K562 (cell line): ENCODE data around the gene TBC1D7. TPM values are rescaled to one million over a fixed set of nuclear protein-coding genes. Genes with fewer than 3 reads are reported as not detected.
A peak's percentile ranks its signal among the peaks of the same experiment; 100 is the strongest.

ENCODE experiments used
- CBFA2T2 ChIP-seq: fragments of 450-650 bp; conservative IDR thresholded peaks from 2 replicates; pipeline ENCODE4 v1.6.1; 2017; ENCODE audit warnings: mild to moderate bottlenecking
- CBFA2T3 ChIP-seq: fragments of 450-650 bp; IDR thresholded peaks from 2 replicates; pipeline ENCODE4 v1.6.1; 2017
- ELF1 ChIP-seq: fragments of 200-800 bp; sonication (Bioruptor generic); IDR thresholded peaks from 2 replicates; pipeline ENCODE4 v1.6.1; 2016; ENCODE audit warnings: missing genetic modification characterization, missing compliant biosample characterization
- FOXA1 ChIP-seq: fragments of 450-650 bp; IDR thresholded peaks from 2 replicates; pipeline ENCODE4 v1.6.1; 2016; ENCODE audit warnings: mild to moderate bottlenecking, borderline replicate concordance
- HMG20B ChIP-seq: fragments of 250-450 bp; sonication (Bioruptor Pico); IDR thresholded peaks from 2 replicates; pipeline ENCODE4 v1.5.0; 2021; ENCODE audit warnings: mild to moderate bottlenecking
- HNRNPUL1 ChIP-seq: fragments of 200-400 bp; formaldehyde crosslinking; IDR thresholded peaks from 2 replicates; pipeline ENCODE4 v1.6.1; 2017; ENCODE audit warnings: low read length
- NFE2 ChIP-seq: IDR thresholded peaks from 2 replicates; pipeline ENCODE4 v1.6.1; 2014; ENCODE audit warnings: antibody characterized with exemption, low read depth
- NFYB ChIP-seq: IDR thresholded peaks from 2 replicates; pipeline ENCODE4 v1.6.1; 2011; ENCODE audit warnings: mild to moderate bottlenecking, moderate library complexity; ENCODE audit not compliant: insufficient read length; ENCODE audit errors: extremely low read depth
- PCBP2 ChIP-seq: fragments of 200-400 bp; formaldehyde crosslinking; IDR thresholded peaks from 2 replicates; pipeline ENCODE4 v1.6.1; 2018; ENCODE audit warnings: low read length, low read depth, mild to moderate bottlenecking, moderate library complexity; ENCODE audit not compliant: poor library complexity, severe bottlenecking
- SMARCC2 ChIP-seq: fragments of 450-650 bp; IDR thresholded peaks from 2 replicates; pipeline ENCODE4 v1.6.1; 2017; ENCODE audit warnings: antibody characterized with exemption, moderate library complexity, mild to moderate bottlenecking, low read depth
- TOE1 ChIP-seq, 2 experiments: fragments of 450-650 bp in 1 of 2; sonication (generic) in 1 of 2; formaldehyde crosslinking in 1 of 2; IDR thresholded peaks; 2 replicates each; pipeline versions ENCODE4 v1.7.1 to v1.8.0; 2016 to 2022; ENCODE audit warnings: borderline replicate concordance in 2 of 2, mild to moderate bottlenecking in 2 of 2, antibody characterized with exemption in 1 of 2, inconsistent platforms in 1 of 2, low read depth in 1 of 2, missing genetic modification reagents in 1 of 2, moderate library complexity in 1 of 2
- U2AF2 ChIP-seq: fragments of 200-400 bp; formaldehyde crosslinking; optimal IDR thresholded peaks from 2 replicates; pipeline ENCODE3; 2017; ENCODE audit warnings: low read depth, mild to moderate bottlenecking, low read length
- ZBTB7A ChIP-seq: IDR thresholded peaks from 2 replicates; pipeline ENCODE4 v1.6.1; 2011; ENCODE audit warnings: low read depth, mild to moderate bottlenecking, low read length, moderate library complexity, borderline replicate concordance; ENCODE audit not compliant: control insufficient read depth
- ZNF408 ChIP-seq: fragments of 250-450 bp; sonication (Bioruptor Pico); IDR thresholded peaks from 2 replicates; pipeline ENCODE4 v1.4.0; 2020; ENCODE audit warnings: low read depth, mild to moderate bottlenecking, moderate library complexity
- ZNF695 ChIP-seq: fragments of 450-650 bp; formaldehyde crosslinking; IDR thresholded peaks from 2 replicates; pipeline ENCODE4 v1.4.0; 2020; ENCODE audit warnings: mild to moderate bottlenecking, moderate library complexity
- ZNF778 ChIP-seq: fragments of 450-650 bp; formaldehyde crosslinking; IDR thresholded peaks from 2 replicates; pipeline ENCODE4 v1.4.0; 2020; ENCODE audit warnings: mild to moderate bottlenecking, moderate library complexity
- polyA plus RNA-seq, 8 experiments: library from polyadenylated mRNA; depleted of rRNA in 4 of 8; stranded (reverse) in 5 of 8; unstranded in 3 of 8; fragments of >200 nt; fragmentation: Nextera tagmentation in 2 of 8; fragmentation: Illumina TruSeq in 1 of 8; extraction: Ambion mirVana in 2 of 8; extraction: Trizol in 1 of 8; gene quantifications; 2 replicates each; pipeline versions ENCODE4 v1.2.1 to v1.2.3, GENCODE V29; 2011 to 2014; ENCODE audit warnings: inconsistent platforms in 1 of 8, missing spikeins in 1 of 8
- total RNA-seq, 7 experiments: library from RNA; depleted of rRNA in 6 of 7; stranded (reverse); fragments of >200 nt in 6 of 7; fragmentation: Illumina TruSeq in 2 of 7; extraction: Trizol in 2 of 7; gene quantifications; 2 replicates each; pipeline versions ENCODE4 v1.2.1 to v1.2.3, GENCODE V29; 2011 to 2021; ENCODE audit warnings: low replicate concordance in 1 of 7
- TF ChIP-seq, protein P1 (sequence below): fragments of 450-650 bp; IDR thresholded peaks from 2 replicates; pipeline ENCODE4 v1.6.1; 2016; ENCODE audit warnings: mild to moderate bottlenecking, moderate library complexity

Gene TBC1D7
- total and polyA plus RNA-seq, 9 of the 15 experiments (the other 6 are each of a cell fraction or from before 2014, with no cell fraction given): 49.4 to 107 (median 61.1) TPM

DNA sequence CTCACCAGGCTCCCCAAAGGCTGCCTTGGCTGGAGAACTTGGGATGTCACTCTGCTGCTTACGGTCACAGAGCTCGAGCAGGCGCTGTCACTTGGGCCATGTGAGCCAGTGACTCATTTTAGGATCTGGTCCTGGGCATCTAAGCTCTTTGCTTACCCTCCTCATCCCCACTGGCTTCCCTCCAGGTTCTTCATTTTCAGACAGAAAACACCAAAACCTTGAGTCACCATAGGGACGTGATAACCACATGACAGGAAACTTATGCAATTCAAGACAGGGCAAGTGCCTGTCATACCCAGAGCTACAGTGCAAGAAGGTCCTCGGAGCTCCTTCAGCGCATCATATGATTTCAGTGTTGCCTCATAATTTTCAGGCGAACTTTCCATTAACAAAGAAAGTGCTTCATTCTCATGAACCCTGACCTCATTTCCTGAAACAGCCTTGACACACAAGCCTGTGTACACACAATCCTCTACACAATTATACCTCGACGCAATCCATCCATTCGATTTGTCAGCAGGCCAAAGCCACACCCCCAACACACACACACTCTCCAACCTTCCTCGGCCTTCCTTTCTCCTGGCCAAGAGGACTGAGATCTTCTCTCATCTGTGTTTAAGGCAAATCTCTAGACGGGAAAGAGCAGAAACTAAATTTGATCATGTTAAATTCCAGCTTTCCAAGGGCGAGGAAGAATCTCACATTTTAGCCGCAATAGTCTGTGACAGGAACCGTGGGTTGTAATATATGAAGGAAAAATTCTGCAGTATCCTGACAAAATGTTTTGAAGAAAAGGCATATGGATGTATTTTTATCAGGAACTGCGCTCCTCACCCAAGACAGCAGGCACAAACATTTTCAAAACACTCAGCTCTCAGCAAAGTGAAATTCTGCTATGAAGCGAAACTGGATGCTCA, 25.3 kb downstream of the TBC1D7 start (continued):
- TF ChIP-seq, protein P1, sequence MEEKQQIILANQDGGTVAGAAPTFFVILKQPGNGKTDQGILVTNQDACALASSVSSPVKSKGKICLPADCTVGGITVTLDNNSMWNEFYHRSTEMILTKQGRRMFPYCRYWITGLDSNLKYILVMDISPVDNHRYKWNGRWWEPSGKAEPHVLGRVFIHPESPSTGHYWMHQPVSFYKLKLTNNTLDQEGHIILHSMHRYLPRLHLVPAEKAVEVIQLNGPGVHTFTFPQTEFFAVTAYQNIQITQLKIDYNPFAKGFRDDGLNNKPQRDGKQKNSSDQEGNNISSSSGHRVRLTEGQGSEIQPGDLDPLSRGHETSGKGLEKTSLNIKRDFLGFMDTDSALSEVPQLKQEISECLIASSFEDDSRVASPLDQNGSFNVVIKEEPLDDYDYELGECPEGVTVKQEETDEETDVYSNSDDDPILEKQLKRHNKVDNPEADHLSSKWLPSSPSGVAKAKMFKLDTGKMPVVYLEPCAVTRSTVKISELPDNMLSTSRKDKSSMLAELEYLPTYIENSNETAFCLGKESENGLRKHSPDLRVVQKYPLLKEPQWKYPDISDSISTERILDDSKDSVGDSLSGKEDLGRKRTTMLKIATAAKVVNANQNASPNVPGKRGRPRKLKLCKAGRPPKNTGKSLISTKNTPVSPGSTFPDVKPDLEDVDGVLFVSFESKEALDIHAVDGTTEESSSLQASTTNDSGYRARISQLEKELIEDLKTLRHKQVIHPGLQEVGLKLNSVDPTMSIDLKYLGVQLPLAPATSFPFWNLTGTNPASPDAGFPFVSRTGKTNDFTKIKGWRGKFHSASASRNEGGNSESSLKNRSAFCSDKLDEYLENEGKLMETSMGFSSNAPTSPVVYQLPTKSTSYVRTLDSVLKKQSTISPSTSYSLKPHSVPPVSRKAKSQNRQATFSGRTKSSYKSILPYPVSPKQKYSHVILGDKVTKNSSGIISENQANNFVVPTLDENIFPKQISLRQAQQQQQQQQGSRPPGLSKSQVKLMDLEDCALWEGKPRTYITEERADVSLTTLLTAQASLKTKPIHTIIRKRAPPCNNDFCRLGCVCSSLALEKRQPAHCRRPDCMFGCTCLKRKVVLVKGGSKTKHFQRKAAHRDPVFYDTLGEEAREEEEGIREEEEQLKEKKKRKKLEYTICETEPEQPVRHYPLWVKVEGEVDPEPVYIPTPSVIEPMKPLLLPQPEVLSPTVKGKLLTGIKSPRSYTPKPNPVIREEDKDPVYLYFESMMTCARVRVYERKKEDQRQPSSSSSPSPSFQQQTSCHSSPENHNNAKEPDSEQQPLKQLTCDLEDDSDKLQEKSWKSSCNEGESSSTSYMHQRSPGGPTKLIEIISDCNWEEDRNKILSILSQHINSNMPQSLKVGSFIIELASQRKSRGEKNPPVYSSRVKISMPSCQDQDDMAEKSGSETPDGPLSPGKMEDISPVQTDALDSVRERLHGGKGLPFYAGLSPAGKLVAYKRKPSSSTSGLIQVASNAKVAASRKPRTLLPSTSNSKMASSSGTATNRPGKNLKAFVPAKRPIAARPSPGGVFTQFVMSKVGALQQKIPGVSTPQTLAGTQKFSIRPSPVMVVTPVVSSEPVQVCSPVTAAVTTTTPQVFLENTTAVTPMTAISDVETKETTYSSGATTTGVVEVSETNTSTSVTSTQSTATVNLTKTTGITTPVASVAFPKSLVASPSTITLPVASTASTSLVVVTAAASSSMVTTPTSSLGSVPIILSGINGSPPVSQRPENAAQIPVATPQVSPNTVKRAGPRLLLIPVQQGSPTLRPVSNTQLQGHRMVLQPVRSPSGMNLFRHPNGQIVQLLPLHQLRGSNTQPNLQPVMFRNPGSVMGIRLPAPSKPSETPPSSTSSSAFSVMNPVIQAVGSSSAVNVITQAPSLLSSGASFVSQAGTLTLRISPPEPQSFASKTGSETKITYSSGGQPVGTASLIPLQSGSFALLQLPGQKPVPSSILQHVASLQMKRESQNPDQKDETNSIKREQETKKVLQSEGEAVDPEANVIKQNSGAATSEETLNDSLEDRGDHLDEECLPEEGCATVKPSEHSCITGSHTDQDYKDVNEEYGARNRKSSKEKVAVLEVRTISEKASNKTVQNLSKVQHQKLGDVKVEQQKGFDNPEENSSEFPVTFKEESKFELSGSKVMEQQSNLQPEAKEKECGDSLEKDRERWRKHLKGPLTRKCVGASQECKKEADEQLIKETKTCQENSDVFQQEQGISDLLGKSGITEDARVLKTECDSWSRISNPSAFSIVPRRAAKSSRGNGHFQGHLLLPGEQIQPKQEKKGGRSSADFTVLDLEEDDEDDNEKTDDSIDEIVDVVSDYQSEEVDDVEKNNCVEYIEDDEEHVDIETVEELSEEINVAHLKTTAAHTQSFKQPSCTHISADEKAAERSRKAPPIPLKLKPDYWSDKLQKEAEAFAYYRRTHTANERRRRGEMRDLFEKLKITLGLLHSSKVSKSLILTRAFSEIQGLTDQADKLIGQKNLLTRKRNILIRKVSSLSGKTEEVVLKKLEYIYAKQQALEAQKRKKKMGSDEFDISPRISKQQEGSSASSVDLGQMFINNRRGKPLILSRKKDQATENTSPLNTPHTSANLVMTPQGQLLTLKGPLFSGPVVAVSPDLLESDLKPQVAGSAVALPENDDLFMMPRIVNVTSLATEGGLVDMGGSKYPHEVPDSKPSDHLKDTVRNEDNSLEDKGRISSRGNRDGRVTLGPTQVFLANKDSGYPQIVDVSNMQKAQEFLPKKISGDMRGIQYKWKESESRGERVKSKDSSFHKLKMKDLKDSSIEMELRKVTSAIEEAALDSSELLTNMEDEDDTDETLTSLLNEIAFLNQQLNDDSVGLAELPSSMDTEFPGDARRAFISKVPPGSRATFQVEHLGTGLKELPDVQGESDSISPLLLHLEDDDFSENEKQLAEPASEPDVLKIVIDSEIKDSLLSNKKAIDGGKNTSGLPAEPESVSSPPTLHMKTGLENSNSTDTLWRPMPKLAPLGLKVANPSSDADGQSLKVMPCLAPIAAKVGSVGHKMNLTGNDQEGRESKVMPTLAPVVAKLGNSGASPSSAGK: peak; percentile 68
- TF ChIP-seq PCBP2 (no peak), FOXA1 (no peak), ZNF695 (no peak), U2AF2 (no peak), HMG20B (CRISPR knock-in tag) (no peak), NFE2 (peak; percentile 33; the same call in 1 of the 2 replicates), HNRNPUL1 (no peak), TOE1 (IDR thresholded peaks at IDR 0.05; ENCODE audit: borderline replicate concordance) (peak; percentile 91), TOE1 (CRISPR knock-in tag; IDR thresholded peaks at IDR 0.05; ENCODE audit: borderline replicate concordance, low read depth) (no peak), ZNF408 (CRISPR knock-in tag) (no peak), ZNF778 (CRISPR knock-in tag) (no peak), SMARCC2 (no peak), NFYB (no peak), CBFA2T2 (peak; percentile 34; the same call in 1 of the 2 replicates), ZBTB7A (no peak), ELF1 (tag) (0 out of 2 replicates have a peak, but pooled peaks have one; percentile 37), CBFA2T3 (peak; percentile 55; the same call in 1 of the 2 replicates)
